ENCODE data around the gene ADAMTSL1. TPM values are rescaled to one million over a fixed set of nuclear protein-coding genes. Genes with fewer than 3 reads are reported as not detected.

ADAMTSL1 gene
- total RNA-seq, 2 experiments from 2014 or later, result not detected

DNA sequence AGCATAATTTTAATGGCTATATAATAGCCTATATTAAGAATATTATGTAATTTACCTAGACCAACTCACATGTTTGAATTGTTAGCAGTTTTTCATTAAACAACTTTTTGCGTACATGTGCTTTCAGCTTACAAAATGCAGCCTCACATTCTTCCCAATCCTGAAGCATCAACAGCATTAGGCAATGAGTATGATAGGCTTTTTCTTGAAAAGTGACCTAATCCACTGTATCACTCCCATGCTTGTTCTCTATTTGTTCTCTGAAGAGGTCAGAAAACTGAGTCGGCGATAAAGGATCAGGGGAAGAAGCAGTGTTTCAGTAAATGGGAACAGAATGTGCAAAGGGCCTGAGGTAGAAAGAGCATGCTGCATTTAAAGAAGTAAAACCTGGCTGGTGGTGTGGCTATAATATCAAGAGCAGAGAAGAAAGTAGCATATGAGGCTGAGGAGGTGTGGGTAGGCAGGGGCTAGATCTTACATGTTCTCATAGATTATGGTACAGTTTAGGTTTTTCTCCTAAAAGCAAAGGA, 346.7 kb downstream of the ADAMTSL1 start:
- intact Hi-C loops (cut with micrococcal nuclease; ENCODE audit: unreplicated experiment), result no loop called here
- BruUV-seq (replicated peaks), result no TSS peak

GRCh38 chr9:18821788-18822187, 347.8 kb downstream of the ADAMTSL1 start:
- Histone ChIP-seq H2AFZ (ENCODE audit: low read length) (no peak overlapping the region), H3K4me3 (ENCODE audit: low read depth, low read length, poor library complexity, severe bottlenecking) (no peak overlapping the region), H3K27ac (ENCODE audit: low read depth, low read length, poor library complexity, severe bottlenecking) (no peak overlapping the region), H3K9me2 (ENCODE audit: insufficient read depth, low read length) (no peaks in the 10 kb centered on the region), H3K4me1 (ENCODE audit: insufficient read depth, low read length, poor library complexity, severe bottlenecking) (no peaks in the 10 kb centered on the region), H3K36me3 (ENCODE audit: insufficient read depth, low read length) (no peaks in the 10 kb centered on the region), H3K9me3 (ENCODE audit: low read length) (no peaks in the 10 kb centered on the region), H3K4me2 (ENCODE audit: low read length) (no peak overlapping the region), H3K79me2 (ENCODE audit: insufficient read depth, low read depth, low read length) (no peaks in the 10 kb centered on the region), H4K20me1 (ENCODE audit: insufficient read depth, low read length) (no peaks in the 10 kb centered on the region)
- intact Hi-C loops (cut with micrococcal nuclease; ENCODE audit: unreplicated experiment), result no loop called here
- no TSS peak for BruUV-seq (replicated peaks)
- ChIA-PET CTCF (ENCODE audit: unreplicated experiment) (no interaction called here), POLR2A (no interaction called here)
- DNase-seq (ENCODE audit: low spot score), result no peak
- no peak for TF ChIP-seq EZH2phosphoT487 (IDR thresholded peaks at IDR 0.05; ENCODE audit: borderline replicate concordance, low read depth, low read length)

More for the DNA sequence above, 346.7 kb downstream of the ADAMTSL1 start:
- TF ChIP-seq EZH2phosphoT487 (IDR thresholded peaks at IDR 0.05; ENCODE audit: borderline replicate concordance, low read depth, low read length) (no peak), CTCF (conservative IDR thresholded peaks at IDR 0.05; ENCODE audit: low read length) (no peak)
- H2AFZ ChIP-seq (ENCODE audit: low read length), result no peak overlapping the region
- no peaks in the 10 kb centered on the region for H3K79me2 ChIP-seq (ENCODE audit: insufficient read depth, low read depth, low read length)
- no peak overlapping the region for H3K4me2 ChIP-seq (ENCODE audit: low read length)
- no peak overlapping the region for H3K4me3 ChIP-seq (ENCODE audit: low read depth, low read length, poor library complexity, severe bottlenecking)
- no peaks in the 10 kb centered on the region for H3K9me3 ChIP-seq (ENCODE audit: low read length)
- no peak overlapping the region for H3K27ac ChIP-seq (ENCODE audit: low read depth, low read length, poor library complexity, severe bottlenecking)
- ChIA-PET CTCF (ENCODE audit: unreplicated experiment) (no interaction called here), POLR2A (no interaction called here)
- H3K36me3 ChIP-seq (ENCODE audit: insufficient read depth, low read length), result no peaks in the 10 kb centered on the region
- DNase-seq (ENCODE audit: low spot score), result no peak
- no peaks in the 10 kb centered on the region for H4K20me1 ChIP-seq (ENCODE audit: insufficient read depth, low read length)
- no peaks in the 10 kb centered on the region for H3K4me1 ChIP-seq (ENCODE audit: insufficient read depth, low read length, poor library complexity, severe bottlenecking)
- no peaks in the 10 kb centered on the region for H3K9me2 ChIP-seq (ENCODE audit: insufficient read depth, low read length)

GRCh38 chr9:18822850-18823249, 348.9 kb downstream of the ADAMTSL1 start:
- Histone ChIP-seq H3K4me2 (ENCODE audit: low read length) (no peak overlapping the region), H3K4me1 (ENCODE audit: insufficient read depth, low read length, poor library complexity, severe bottlenecking) (no peaks in the 10 kb centered on the region), H3K79me2 (ENCODE audit: insufficient read depth, low read depth, low read length) (no peaks in the 10 kb centered on the region), H4K20me1 (ENCODE audit: insufficient read depth, low read length) (no peaks in the 10 kb centered on the region), H3K27ac (ENCODE audit: low read depth, low read length, poor library complexity, severe bottlenecking) (no peak overlapping the region), H2AFZ (ENCODE audit: low read length) (no peak overlapping the region), H3K9me3 (ENCODE audit: low read length) (no peaks in the 10 kb centered on the region), H3K36me3 (ENCODE audit: insufficient read depth, low read length) (no peaks in the 10 kb centered on the region), H3K9me2 (ENCODE audit: insufficient read depth, low read length) (no peaks in the 10 kb centered on the region), H3K4me3 (ENCODE audit: low read depth, low read length, poor library complexity, severe bottlenecking) (no peak overlapping the region)
- DNase-seq (ENCODE audit: low spot score), result no peak
- no TSS peak for BruUV-seq (replicated peaks)
- intact Hi-C loops (cut with micrococcal nuclease; ENCODE audit: unreplicated experiment), result no loop called here
- ChIA-PET POLR2A (no interaction called here), CTCF (ENCODE audit: unreplicated experiment) (no interaction called here)
- TF ChIP-seq EZH2phosphoT487 (IDR thresholded peaks at IDR 0.05; ENCODE audit: borderline replicate concordance, low read depth, low read length) (no peak), CTCF (conservative IDR thresholded peaks at IDR 0.05; ENCODE audit: low read length) (no peak)
